GM18498 (cell line): ENCODE measurements around the gene FBXO11.
A peak's percentile ranks its signal among the peaks of the same experiment; 100 is the strongest.
"Not testable (repeated sequence)": the region's sequence is repeated elsewhere in the genome, so short reads cannot be mapped to it uniquely, and the experiment has no call there.

Experiments
- ATAC-seq: cut with Tn5 transposase; IDR thresholded peaks from one replicate; pipeline ENCODE4 v1.9.1; 2021; ENCODE audit warnings: mild to moderate bottlenecking, moderate library complexity; ENCODE audit not compliant: unreplicated experiment

The FBXO11 gene

GRCh38 chr2:47862949-47863348, 43.3 kb downstream of the FBXO11 start:
- ATAC-seq, result no peak

GRCh38 chr2:47853067-47853777, 53.1 kb downstream of the FBXO11 start:
- not testable (repeated sequence) for ATAC-seq

- ATAC-seq, result no peak
Observed at GRCh38 chr2:47850198-47850597, 56.1 kb downstream of the FBXO11 start.

DNA sequence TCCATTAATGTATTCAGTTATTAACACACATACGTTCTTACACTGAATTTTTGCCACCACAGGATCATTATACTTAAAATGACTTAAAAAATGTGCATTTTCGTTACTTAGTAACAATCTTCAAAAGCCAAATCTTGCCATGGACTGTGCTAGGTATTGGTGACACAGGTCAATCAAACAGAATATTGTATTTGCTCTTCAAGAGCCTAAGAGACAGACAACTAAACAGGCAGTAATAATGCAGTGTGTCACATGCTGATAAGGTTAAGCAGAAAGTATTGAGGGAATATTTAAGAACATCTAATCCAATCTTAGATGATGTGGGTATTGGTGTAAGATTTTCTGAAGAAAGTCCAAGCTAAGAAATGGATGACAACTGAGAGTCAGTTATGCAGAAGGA, 56.9 kb downstream of the FBXO11 start:
- ATAC-seq, result no peak

- no peak for ATAC-seq
Observed at GRCh38 chr2:47844162-47844561, 62.1 kb downstream of the FBXO11 start.

GRCh38 chr2:47843407-47843806, 62.9 kb downstream of the FBXO11 start:
- no peak for ATAC-seq

GRCh38 chr2:47842846-47843245, 63.5 kb downstream of the FBXO11 start:
- ATAC-seq, result no peak

DNA sequence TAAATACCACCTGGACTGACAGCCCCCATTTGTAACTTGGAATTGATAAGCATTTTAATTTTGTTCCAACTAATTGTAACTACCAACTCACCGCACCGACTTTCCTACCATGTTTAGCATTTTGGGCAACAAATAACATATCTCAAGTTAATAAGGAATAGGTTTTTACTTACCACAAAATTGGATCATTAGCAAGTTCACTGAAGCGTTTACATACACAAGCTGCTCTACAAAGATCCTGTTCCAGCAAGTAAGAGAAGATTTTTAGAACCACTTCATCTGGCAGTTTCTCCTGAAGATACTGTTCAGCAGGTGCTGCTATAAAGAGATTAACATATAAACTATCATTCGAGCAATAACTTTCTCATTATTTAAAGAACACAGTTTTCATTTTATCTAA, 67.6 kb downstream of the FBXO11 start:
- no peak for ATAC-seq

DNA sequence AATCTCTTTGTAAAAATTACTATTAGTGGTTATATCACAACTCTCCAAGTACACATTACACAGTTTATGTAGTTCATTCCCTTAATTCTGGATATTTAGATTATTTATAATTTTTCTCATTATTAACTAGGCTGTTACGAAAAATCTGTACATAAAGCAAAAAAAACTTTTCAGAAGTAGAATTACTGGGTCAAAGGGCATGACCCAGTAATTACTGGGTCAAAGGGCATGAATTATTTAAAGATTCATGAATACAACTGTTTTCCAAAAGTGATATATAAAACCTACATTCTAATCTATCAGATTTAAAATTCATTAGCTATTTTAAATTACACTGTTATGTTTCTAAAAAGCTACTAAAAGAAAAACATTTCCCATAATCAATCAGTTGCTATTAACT, 68.0 kb downstream of the FBXO11 start:
- ATAC-seq, result no peak

GRCh38 chr2:47833516-47833968, 72.8 kb downstream of the FBXO11 start:
- ATAC-seq, result peak; percentile 91

GRCh38 chr2:47822518-47822917, 83.8 kb downstream of the FBXO11 start:
- no peak for ATAC-seq

DNA sequence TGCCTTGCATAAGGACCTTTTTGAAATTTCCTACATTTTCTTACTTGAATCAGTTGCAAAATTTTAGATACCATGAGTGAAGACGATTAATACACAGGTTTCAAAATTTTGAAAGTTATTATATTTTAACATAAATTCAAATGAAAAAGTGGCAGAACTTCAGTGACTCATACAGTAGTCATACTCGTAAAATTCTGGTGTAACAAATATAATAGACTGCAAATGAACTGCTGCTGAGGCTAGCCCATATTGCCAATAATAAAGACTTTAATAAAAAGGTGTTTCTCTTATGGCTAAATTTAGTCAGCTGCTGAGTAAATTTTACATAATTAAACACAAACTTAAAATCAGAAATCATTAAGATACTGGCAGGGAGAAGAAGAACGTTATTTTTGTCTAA, 86.5 kb downstream of the FBXO11 start:
- ATAC-seq, result no peak

DNA sequence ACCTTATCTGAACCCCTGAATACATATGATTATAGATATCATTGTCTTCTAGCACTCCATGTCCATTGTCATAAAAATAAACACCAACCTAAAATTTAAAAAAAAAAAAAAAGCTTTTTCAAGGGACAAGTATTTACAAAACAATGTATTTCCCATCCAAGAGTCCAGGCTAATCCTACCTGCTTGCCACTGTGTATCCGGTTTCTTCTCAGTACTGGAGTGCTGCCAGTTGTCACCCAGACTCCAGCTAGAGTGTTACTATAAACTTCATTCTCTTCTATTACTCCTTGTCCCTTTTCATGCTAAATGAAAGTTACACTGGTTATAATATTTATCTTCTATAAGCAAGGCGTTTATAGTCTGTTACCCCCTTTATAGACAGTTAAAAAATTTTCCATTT, 87.5 kb downstream of the FBXO11 start:
- no peak for ATAC-seq

DNA sequence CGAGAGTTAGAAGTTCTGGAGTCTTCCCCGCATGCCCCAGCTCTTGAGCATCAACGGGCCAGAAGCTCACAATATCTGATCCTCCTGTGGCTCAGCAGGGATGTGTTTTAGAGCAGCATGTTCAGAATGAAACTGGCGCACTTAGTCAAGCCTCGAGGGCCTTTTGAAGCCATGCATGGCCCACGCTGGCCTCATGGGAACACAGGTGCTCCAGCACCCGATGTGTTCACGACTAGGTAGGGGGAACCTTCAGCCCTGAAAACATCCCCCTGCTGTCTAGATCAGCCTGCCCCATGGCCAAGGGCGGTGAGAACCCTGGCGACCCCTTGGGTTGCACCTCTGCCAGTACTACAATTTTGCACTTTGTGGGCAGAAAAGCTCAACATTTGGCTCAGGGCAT, 90.5 kb downstream of the FBXO11 start:
- no peak for ATAC-seq

DNA sequence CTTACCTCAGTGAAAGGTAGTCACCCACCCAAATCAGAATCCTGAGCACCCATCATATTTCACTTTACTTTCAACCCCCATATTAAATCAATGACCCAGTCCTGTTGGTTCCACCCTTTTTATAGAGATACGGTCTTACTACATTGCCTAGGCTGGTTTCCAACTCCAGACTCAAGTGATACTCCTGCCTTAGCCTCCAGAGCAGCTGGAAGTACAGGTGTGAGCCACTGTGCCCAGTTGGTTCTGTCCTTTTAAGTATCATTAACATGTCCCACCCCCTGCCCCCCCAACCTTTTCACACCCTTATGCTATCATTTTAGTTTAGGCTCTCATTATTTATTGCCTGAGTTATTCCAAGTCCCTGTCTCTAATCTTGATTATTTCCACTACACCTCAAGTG, 94.6 kb downstream of the FBXO11 start:
- ATAC-seq, result no peak

- ATAC-seq, result no peak
Observed at GRCh38 chr2:47810850-47811249, 95.4 kb downstream of the FBXO11 start.

DNA sequence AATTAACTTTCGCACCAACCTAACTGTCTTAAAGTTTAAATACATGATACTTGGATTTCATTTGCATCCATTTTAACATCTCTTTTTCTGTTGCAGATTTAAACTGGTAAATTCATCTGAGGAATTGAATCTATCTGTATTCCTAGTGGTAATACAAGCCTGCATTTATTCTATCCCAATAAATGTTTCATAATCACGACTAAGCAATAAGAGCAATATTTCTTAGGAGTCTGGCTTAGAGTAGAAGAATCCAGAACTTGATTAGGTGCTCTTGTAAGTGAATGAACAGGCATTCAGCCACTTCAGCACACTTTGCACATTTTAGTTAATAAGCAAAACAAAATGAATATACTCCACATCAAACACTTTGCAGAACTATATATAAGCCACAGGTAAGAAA, 96.4 kb downstream of the FBXO11 start:
- ATAC-seq, result no peak

GRCh38 chr2:47808614-47809013, 97.7 kb downstream of the FBXO11 start:
- ATAC-seq, result no peak

- ATAC-seq, result no peak
Observed at GRCh38 chr2:47805850-47806249, 100.4 kb downstream of the FBXO11 start.

DNA sequence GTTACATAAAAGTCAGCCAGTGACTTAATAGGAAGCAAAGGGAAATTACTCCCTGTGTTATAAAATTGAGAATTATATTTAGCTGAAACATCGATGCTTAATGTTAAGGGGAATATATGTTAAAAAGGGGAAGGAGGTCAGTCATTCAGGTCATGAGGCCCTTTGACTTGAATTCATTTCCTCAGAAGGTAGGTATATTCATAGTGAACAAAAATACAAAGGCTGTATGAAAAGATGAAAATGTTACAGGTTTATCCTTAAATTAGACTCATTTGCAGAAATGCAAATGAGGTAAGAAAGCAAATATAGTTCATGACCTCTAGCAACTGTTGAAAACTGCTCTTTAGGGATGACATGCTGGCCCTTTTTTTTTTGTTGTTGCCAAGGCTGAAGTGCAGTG, 102.5 kb downstream of the FBXO11 start:
- ATAC-seq, result no peak

GRCh38 chr2:47803363-47803762, 102.9 kb downstream of the FBXO11 start:
- ATAC-seq, result no peak

GRCh38 chr2:47801118-47801517, 105.2 kb downstream of the FBXO11 start:
- no peak for ATAC-seq

- ATAC-seq, result no peak
Observed at GRCh38 chr2:47799031-47799609, 107.2 kb downstream of the FBXO11 start.
